GM18909 (cell line): ENCODE data around the gene SMIM36.
"Not testable (repeated sequence)": the region's sequence is repeated elsewhere in the genome, so short reads cannot be mapped to it uniquely, and the experiment has no call there.

Experiments
- ATAC-seq: cut with Tn5 transposase; IDR thresholded peaks from one replicate; pipeline ENCODE4 v1.9.1; 2021; ENCODE audit warnings: mild to moderate bottlenecking; ENCODE audit not compliant: unreplicated experiment, poor library complexity

Gene SMIM36

DNA sequence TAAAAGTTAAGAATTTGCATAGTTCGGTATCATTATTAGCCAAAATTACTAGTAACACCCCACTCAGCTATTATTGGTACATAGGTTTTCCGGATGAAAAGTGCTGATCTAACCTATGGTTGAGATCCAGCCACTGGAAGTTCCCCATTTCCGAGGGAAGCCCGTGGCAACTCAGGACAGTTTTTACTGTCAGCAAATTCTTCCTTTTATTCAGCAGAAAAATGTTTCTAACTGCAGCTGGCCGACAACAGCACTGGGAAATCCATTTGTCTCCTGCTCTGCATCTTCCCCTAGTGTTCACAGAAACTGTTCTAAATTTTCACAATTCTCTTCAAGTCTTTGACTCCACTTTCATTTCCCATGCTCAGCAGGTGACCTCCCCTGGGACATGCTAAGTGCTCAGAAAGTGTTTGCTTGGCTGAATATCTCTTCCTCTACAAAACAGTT, 74.1 kb downstream of the SMIM36 start:
- peak; percentile 82 for ATAC-seq

GRCh38 chr17:55436224-55437158, 74.8 kb downstream of the SMIM36 start:
- ATAC-seq, result peak; percentile 11

- ATAC-seq, result no peak
Measured at GRCh38 chr17:55435408-55435807, 75.8 kb downstream of the SMIM36 start.

DNA sequence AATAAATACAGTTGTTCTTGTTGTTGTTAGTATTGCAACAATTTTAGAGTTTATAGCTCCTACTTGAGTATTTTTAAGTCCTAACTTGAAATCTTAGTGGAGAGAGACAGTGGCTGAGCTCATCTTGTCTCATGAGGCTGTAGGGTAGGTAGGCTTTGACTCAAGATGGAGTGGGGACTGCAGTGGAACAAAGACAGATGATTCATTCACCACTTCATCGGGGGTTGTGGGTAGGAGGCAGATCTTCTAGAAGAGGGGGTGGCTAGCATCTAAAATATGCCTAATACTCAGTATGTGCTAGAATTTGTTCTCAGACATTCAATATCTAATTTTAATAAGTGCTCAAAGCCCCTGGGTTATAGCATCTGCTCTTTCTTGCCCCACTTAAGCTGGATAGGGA, 76.5 kb downstream of the SMIM36 start:
- ATAC-seq, result no peak

DNA sequence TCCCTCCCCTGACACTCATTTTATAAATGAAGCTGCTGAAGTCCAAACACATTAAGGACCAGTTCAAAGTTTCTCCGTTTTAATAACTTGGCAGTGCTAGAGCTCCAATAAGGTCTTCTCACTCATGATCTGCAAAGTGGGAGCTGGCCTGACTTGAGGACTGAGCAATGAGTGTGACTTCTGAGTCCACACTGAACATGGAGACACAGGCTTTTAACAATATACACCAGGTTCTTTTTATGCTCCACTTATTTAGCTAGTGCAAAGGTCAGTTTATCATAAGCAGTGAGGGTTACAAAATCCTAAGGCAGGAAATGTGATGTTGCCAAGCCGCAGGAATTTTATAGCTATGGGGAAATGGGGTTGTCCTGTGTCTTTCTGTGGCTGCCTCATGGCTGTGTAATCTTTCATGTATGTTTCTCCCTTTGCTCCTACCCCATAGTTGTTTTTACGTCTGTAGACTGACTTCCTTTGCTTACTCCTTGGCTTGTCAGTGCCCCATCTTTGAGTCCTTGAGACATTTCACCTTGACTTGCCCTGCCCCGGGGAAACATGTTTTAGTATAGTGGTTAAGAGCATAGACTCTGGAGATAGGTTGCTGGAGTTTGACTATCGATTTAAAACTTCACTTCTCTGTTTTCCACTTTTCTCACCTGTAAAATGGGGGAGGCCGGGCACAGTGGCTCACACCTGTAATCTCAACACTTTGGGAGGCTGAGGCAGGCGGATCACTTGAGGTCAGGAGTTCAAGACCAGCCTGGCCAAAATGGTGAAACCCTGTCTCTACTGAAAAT, 77.4 kb downstream of the SMIM36 start:
- no peak for ATAC-seq

DNA sequence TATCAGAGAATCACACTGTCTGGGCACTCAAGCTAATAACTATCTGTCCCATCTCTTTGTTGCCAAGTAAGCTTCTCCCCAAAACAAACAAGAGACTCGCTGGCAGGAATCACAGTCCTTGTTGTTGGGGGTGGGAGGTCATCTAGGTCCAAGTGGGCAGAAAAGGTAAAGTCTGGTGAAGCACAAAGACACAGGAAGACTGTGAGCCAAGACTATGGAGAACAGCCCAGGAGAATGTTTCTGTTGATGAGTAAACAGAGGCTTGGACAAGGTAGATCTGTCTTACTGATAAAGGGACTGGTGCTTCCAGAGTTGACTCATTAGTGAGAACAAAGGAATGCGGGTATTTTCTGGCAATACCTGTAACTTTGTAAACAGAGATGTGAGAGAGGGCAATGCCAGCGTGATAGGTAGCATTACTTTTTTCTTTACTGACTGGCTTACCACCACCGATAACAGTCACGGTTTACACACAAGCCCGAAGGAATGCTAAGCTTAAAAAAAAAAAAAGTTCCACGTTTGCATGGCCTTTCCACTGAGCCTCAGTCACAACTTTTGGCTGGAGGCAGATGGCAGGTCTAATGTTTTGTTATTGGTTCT, 78.1 kb downstream of the SMIM36 start:
- no peak for ATAC-seq

DNA sequence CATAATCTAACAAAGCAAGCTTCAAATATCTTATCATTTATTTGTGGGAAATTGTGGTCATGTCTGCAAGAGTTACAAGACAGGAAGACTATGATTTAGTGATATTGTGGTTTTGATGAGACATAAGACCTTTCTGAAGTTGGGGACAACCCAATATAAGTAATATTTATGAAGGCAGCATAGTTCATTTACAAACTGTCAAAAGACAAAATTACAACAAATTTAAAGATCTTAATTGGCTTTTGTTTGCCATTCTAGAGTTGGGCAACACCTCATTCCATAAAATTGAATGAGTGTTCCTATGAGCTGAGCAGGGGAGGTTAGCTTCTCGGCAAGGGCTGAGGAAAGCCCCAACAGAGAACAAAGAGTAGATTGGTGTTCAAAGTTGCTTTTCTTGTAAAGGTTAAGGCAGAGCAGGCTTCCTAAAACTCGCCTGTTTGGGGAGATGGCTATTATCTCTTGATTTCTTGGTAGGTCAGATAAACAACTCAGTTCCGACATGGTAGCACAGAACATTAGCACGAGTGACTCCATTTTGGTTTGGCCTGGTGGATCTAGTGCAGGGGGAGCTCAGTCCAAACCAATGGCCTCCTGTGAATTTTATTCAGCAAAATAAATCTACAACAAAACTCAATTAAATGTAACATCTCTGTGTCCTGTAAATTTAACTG, 78.8 kb downstream of the SMIM36 start:
- ATAC-seq, result no peak

DNA sequence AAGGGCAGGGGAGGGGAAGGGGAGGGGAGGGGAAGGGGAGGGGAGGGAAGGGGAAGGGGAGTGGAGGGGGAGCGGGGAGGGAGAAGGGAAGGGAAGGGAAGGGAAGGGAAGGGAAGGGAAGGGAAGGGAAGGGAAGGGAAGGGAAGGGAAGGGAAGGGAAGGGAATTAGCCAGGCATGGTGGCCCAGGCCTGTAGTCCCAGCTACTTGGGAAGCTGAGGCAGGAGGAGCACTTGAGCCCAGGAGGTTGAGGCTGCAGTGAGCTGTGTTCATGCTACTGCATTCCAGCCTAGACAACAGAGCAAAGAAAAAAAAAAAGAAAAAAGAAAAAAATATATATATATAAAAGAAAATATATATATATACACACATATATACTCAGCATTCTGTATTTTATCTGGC, 79.3 kb downstream of the SMIM36 start:
- ATAC-seq, result not testable (repeated sequence)

- no peak for ATAC-seq
Measured at GRCh38 chr17:55430541-55431288, 80.5 kb downstream of the SMIM36 start.

GRCh38 chr17:55427587-55427882, 83.7 kb downstream of the SMIM36 start:
- peak; percentile 29 for ATAC-seq

DNA sequence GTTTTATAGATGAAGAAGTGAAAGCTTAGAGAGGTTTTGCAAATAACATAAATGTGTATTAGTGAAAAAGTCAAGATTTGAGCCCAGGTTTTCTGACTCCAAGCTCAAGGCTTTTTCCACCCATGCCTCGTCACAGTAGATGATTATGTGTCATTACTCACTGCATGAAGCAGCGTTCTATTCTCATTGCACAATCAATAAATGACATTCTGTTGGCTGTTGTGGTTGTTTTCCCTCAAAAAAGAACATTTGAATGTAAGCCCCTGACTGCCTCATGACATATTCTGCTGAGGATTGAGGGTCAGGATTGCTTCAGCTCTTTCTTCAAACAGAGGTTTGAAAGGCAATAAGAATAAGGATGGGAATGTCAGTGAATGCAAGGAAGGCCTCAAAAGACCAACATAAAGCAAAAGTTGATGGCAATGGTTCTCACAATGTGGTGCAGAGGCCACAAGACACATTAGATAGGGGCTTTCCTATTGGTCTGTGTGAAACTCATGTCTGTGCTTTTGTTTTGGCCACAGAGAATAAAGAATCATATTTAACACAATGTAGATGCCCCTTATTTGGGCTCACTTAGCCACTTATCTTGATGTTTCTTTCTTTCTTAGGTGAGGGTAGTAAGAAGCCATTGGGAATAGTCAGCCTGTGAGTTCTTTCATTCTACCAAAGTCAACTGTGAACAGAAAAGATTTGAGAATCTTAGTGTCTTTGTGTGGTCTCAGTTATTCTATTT, 84.2 kb downstream of the SMIM36 start:
- ATAC-seq, result peak; percentile 55

DNA sequence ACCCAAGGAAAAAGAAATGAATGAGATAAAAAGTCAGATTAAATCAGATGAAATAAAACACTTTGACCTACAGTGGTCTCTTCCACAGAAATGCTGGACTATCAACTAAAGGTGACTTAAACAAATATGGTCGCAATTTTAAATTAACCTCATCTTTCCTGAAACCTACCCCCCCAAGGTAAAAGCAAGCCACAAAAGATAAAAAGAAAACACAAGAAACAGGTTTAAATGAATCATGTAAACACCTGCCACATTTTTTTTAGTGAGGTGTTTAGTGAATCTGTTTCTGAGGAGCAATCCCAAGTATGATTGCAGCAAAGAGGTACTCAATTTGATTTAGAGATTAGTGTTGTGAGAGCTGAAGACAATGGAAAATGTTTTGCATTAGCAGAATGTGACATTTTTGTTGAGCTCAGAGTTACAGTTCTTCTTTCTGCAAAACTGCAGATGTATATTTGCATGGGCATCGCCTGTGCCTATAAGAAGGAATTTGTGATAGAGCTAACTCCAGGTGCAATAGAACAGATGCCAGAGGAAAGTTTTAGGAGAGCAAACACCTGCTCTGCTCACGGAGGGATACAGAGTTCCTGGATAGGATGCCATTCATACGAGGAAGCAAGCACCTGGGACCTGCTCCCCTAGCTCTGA, 86.2 kb downstream of the SMIM36 start:
- ATAC-seq, result no peak

DNA sequence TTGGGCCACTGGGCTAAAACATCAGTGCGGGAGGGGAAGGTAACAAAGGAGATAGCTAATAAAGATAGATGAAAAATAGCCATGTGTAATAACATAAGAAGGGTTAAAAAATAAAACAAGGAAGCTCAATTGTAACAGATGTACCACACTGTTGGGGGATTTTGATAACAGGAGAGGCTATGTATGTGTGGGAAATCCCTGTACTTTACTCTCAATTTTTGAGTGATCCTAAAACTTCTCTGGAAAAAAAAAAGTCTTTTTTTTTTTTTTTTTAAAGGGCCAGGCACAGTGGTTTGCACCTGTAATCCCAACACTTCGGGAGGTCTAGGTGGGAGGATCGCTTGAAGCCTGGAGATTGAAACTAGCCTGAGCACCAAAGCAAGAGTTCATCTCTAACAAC, 87.7 kb downstream of the SMIM36 start:
- ATAC-seq, result no peak

GRCh38 chr17:55422828-55423164, 88.5 kb downstream of the SMIM36 start:
- not testable (repeated sequence) for ATAC-seq

- peak; percentile 29 for ATAC-seq
Measured at GRCh38 chr17:55421179-55421934, 89.9 kb downstream of the SMIM36 start, which contains the start of gene MMD. TSS of gene MMD (minus strand) at chr17:55421835. CDS start at chr17:55421695, 140 bp downstream.

- ATAC-seq, result no peak
Measured at GRCh38 chr17:55420776-55421178, 90.5 kb downstream of the SMIM36 start.

GRCh38 chr17:55420067-55420775, 91.0 kb downstream of the SMIM36 start:
- peak; percentile 40 for ATAC-seq
